Right forelimb (tissue), 1 donor: Measurements from ENCODE around the gene FAIM2.

Experiments
- DNase-seq: peaks from one replicate; pipeline ENCODE4 v3.0.0-alpha.2; 2018

Gene FAIM2

DNA sequence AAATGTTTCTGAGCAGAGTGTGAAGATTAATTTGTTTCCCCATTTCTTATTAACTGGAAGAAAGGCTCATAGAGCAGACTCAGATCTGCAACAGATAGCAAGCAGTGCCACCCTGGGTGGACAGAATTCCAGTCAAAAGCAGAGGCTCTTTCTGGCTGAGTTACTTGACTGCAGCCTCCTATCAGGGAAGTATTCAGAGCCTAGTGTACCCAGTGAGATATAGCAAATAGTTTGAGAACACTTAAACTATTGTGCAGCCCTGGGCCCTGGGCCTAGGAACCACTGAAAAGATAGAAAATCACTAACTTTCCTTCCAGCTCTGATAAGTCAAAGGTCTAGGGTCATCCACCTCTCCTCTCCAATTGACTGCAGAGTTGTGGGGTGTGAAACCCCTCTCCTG is 35.6 kb upstream of the FAIM2 start:
- DNase-seq = no peak

- no peak for DNase-seq
These were observed 34.1 kb upstream of the FAIM2 start for GRCh38 chr12:49937639-49938300.

- DNase-seq = no peak
These were observed 33.2 kb upstream of the FAIM2 start for GRCh38 chr12:49936925-49937324.

DNA sequence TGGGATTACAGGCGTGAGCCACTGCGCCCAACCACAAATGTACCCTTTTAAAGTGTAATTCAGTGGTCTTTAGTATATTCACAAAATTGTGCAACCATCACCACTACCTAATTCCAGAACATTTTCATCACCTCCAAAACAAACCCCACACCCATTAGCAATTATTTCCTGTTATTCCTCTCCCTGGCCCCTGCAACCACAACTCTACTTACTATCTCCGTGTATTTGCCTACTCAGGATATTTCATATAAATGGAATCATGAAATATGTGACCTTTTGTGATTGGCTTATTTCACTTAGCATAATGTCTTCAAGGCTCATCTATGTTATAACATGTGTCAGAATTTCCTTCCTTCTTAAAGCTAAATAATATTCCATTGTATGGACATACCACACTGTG is 30.8 kb upstream of the FAIM2 start:
- no peak for DNase-seq

DNA sequence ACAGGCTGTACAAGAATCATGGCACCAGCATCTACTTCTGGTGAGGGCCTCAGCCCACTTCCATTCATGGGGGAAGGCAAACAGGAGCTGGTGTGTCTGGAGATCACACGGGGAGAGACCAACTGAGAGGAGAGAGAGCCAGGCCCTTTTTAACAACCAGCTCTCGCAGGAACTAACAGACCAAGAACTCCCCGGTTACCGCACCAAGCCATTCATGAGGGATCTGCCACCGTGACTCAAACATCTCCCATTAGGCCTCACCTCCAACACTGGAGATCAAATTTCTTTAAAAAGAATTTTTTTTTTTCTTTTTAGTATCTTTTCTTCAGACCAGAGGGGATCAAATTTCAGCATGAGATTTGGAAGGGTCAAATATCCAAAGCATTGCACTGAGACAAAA is 30.1 kb upstream of the FAIM2 start:
- no peak for DNase-seq

DNA sequence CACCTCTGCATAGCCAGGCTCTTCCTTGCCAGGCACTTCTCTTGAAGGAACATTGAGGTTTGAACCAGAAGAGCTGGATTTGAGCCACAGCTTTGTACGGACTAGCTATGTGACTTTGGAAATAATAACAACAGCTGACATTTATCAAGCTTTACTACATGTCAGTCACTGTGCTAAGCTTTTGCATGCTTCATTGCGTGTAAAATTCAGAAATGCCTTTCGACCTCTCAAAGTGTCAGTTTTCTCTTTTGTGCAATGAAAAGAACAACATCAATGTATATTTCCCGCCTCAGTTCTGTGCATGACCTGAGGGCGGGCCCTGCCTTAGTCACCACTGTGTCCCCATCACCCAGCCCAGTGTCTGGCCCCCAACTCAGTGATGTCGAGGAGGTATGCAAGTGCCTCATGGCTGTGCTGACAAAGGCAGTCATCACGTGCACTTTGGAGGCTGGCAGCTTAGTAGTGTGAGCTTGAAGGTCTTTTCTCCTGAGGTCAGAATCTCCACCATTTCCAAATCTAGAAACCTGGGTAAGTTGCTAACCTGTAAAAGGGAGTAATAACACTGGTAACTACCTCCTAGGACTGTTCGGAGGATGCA is 28.9 kb upstream of the FAIM2 start:
- DNase-seq = no peak

DNA sequence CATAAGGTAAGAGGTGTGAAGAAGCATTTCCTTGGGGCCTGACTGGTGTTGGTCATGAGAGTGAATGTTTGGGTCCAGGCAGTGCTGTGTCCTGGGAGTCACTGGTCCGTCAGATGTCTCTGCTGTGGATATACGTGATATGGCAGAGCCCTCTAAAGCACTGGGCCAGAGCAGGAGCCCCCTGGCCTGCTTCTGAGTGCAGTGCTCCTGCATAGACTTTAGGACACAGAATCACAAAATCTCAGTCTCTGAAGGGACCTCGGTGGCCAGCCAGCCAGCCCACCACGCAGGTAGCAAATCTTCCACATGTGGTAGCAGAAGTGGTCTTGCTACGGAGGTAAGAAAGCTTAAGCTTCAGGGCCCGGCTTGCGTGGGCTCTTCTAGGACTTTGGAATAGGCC is 28.3 kb upstream of the FAIM2 start:
- no peak for DNase-seq

DNA sequence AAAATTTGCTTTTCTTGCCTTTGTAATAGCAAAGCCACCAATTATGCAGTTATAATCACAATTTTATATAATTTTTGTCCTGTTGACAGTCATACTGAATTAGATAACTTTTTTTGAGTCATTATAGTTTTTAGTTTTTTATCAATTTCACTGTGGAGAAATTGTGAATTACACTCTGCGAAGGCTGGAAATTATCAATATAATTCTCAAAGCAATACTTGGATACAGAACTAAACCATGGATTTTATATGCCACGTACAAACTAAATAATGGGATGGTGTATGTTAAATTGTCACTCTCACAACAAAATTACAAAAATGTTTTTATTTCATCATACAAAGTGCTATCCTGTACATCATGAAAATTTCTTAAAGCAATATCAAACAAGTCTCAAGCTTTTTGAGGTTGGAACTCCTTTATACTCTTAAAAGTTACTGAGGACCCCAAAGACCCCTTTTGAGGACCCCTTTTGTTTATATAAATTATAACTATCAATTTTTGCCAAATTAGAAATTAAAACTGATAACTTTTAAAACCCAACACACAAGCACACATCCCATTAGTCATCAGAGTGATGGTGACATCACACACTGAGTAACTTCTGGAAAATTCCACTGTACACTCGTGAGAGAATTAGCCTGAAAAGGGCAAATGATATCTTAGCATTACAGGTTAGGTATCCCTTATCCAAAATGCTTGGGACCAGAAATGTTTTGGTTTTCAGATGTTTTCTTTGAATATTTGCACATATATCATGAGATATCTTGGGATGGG is 27.0 kb upstream of the FAIM2 start:
- DNase-seq = no peak

- DNase-seq = no peak
These were observed 25.9 kb upstream of the FAIM2 start for GRCh38 chr12:49929581-49929980.

DNA sequence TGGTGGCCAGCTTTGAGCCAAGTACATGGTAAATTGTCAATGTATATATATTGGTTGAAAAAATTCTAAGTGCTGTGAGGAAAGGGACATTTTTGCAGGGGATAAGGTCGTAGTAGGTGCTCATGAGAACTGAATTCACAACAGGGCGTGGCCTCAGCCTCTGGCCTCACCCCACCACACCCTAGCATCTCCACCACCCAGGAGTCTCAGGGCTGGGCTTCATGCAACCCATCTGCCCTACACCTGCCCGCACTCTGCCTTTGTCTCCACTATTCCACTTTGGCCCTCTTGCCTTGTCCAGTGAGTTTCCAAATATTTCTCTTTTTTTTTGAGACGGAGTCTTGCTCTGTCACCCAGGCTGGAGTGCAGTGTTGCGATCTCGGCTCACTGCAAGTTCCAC is 24.8 kb upstream of the FAIM2 start:
- no peak for DNase-seq

GRCh38 chr12:49925433-49926204 is 21.9 kb upstream of the FAIM2 start:
- no peak for DNase-seq

DNA sequence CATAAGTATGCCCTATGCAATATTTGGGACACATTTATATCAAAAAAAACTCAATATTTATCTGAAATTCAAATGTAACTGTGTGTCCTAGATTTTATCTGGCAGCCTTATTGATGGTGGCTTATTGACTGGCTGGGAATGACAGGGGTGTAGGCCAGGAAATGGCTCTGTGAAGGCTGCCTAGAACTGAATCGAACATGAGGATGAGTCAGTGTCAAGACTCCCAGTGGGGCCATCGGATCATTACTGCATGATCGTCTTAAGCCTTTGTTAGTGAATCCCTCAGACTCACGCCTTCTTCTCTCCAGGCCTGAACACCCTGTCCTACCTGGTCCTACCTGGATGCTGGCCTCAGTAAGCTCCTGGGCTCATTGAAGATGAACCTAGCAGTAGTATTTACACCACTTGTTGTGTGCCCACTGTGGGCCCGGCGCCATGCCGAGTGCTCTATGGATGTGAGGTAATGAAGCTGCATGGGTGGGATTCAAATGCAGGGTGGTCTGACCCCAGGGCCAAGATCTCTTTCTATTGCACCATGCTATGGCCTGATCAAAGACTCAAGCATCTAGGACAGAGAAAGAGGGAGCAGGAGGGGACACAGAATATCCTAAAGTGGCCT is 21.0 kb upstream of the FAIM2 start:
- no peak for DNase-seq

- DNase-seq = no peak
These were observed 20.3 kb upstream of the FAIM2 start for GRCh38 chr12:49923880-49924556.

DNA sequence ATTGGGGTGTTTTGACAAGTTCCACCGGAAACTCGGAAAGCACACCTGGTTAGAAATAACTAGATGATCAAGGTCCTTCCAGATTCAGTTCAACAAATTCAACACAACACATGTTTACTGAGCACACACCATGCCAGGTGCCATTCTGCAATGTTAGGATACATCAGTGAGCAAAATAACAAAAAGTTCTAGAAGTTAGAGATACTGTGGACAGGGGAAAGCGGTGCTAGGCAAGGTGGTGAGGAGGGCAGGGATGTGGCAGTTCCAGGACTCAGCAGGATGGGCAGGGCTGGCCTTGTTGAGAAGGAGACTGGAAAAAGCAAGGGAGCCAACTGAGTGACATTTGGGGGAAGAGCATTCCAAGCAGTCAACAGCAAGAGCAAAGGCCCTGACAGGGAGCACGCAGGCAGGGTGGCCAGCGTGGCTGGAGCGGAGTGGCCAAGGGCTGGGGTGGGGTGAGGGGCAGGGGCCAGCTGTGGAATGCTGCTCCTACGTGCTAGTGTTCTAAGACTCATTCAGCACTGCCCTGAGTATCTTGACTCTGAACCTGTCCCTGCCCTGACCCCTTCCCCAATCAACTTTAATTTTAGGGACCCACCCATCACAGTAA is 19.4 kb upstream of the FAIM2 start:
- DNase-seq = no peak

DNA sequence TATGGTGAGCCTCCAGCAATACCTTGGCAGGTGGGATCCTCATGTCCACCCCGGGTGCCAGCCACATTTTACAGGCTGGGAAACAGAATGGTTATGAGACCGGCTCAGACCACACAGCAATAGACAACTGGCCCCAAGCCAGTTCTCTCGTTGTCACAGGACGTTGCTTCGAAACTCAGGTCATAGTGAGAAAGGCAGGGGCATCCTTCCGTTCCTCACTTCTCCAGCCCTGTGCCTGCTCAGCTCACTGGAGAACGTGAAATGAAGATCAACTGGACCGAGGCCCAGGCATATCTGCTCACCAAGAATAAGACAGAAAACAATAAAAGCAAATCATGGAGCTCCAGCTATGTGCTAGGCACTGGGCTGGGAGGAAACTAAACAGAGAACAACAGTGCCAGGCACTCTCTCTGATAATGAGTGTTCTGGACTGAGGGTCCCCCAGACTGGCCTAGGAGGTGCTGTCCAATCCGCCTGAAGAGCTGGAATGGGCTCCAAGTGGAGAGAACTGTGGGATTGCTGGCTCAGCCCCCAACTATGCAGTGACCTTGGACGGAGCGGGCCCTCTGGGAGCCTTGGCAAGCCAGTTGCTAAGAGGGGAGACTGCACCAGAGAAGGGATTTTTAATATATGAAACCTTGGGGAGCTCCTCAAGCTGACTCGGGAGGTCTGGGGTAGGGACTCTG is 18.8 kb upstream of the FAIM2 start:
- DNase-seq = no peak

- DNase-seq = no peak
These were observed 18.2 kb upstream of the FAIM2 start for GRCh38 chr12:49921936-49922335.

GRCh38 chr12:49921299-49921698 is 17.6 kb upstream of the FAIM2 start:
- DNase-seq = no peak

DNA sequence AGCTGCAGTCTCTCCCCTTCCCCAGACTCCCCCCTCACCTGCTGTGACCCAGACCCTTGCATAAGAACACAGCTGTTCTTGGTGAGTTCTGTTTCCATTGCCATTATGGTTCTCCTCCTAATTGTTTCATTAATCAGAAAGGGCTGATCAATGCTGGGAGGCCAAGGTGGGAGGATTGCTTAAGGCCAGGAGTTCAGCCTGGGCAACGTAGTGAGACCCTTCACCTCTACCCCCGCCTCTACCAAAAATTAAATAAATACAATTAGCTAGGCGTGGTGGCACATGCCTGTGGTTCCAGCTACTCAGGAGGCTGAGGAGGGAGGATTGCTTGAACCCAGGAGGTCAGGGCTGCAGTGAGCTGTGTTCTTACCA is 17.2 kb upstream of the FAIM2 start:
- no peak for DNase-seq

DNA sequence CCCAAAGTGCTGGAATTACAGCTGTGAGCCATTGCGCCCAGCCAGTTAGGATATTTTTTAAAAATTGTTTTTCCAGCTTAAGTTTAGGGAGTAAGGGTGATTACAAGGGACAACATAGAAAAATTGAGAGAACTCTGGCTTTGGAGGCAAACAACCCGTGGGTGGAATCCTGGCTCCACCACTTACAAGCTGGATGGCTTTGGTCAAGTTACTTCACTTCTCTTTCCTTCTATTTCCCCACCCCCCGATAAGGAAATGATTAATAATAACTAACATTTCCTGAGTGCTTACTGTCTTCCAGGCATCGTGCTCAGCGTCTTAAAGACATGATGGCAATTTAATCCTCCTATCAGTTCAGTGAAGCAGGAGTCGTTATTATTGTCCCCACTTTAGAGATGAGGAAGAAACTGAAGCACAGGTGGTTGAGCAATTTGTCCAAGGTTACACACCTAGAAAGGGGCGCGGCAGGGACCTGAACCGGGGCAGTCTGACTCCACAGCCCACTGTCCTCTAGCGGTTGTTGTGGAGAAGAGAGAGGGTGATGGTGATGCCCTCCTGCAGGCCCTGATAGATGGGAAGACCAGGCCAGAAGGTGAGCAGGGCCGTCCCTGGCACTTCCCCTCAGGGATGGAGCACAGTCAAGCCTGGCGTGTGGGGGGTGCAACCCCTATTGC is 16.7 kb upstream of the FAIM2 start:
- DNase-seq = no peak

DNA sequence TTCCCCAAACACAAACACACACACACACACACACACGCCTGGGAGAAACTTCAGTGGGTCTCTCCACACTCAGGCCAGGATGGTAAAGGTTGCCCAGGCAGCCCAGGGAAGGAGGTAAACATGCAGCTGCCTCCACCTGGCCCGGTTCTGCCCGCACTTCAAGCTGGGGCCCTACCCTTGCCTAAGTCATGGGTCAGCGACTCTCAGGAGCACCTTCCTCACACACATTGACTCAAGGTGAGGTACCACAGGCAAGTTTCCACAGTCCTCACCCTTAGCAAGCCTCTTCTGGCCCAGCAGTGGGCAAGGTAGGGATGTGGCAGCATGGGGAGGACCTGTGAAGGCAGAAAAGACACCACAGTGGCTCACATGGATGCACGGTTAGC is 14.1 kb upstream of the FAIM2 start:
- DNase-seq = no peak
